Measurements from ENCODE around the gene NOL4L. TPM values are rescaled to one million over a fixed set of nuclear protein-coding genes. Genes with fewer than 3 reads are reported as not detected.
A peak's percentile ranks its signal among the peaks of the same experiment; 100 is the strongest.

Gene NOL4L
- total RNA-seq, 2 donors from 2014 or later: 39.6 to 50.7 TPM

- Mint-ChIP-seq H3K4me3 (no peak overlapping the region), H3K4me1 (peaks cover 18% of the 10 kb centered on the region), H3K36me3 (ENCODE audit: low read depth) (no peaks in the 10 kb centered on the region), H3K27me3 (ENCODE audit: insufficient read depth) (peaks cover 14% of the 10 kb centered on the region), H3K27ac (no peak overlapping the region), H3K9me3 (no peaks in the 10 kb centered on the region)
- Histone ChIP-seq H3K27me3 (ENCODE audit: control insufficient read depth, insufficient read depth, low read length, poor library complexity, severe bottlenecking) (no peaks in the 10 kb centered on the region), H3K9ac (ENCODE audit: extremely low read depth, low read length, poor library complexity, severe bottlenecking) (no peak overlapping the region), H3K27ac (ENCODE audit: low read depth, low read length) (peak overlapping the region; percentile 92), H3K9me3 (ENCODE audit: control insufficient read depth, low read length) (no peaks in the 10 kb centered on the region), H3K4me3 (ENCODE audit: low read length) (no peak overlapping the region), H3K4me1 (ENCODE audit: control insufficient read depth, insufficient read depth, low read length) (no peaks in the 10 kb centered on the region), H3K36me3 (ENCODE audit: control insufficient read depth, insufficient read depth, low read length) (no peaks in the 10 kb centered on the region)
- DNase-seq: no peak
- WGBS, 2 experiments (ENCODE audit: insufficient coverage in 1 of 2, insufficient read length in 1 of 2): 77 to 84% methylated on average over 3 to 4 of the region's 4 CpGs
- TF ChIP-seq, protein P1, sequence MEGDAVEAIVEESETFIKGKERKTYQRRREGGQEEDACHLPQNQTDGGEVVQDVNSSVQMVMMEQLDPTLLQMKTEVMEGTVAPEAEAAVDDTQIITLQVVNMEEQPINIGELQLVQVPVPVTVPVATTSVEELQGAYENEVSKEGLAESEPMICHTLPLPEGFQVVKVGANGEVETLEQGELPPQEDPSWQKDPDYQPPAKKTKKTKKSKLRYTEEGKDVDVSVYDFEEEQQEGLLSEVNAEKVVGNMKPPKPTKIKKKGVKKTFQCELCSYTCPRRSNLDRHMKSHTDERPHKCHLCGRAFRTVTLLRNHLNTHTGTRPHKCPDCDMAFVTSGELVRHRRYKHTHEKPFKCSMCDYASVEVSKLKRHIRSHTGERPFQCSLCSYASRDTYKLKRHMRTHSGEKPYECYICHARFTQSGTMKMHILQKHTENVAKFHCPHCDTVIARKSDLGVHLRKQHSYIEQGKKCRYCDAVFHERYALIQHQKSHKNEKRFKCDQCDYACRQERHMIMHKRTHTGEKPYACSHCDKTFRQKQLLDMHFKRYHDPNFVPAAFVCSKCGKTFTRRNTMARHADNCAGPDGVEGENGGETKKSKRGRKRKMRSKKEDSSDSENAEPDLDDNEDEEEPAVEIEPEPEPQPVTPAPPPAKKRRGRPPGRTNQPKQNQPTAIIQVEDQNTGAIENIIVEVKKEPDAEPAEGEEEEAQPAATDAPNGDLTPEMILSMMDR (conservative IDR thresholded peaks at IDR 0.05): no peak
Observed at GRCh38 chr20:32526541-32526940, 58.6 kb downstream of the NOL4L start.

- Mint-ChIP-seq H3K4me3 (no peak overlapping the region), H3K36me3 (ENCODE audit: low read depth) (no peaks in the 10 kb centered on the region), H3K9me3 (no peaks in the 10 kb centered on the region), H3K4me1 (peaks cover 18% of the 10 kb centered on the region), H3K27ac (no peak overlapping the region), H3K27me3 (ENCODE audit: insufficient read depth) (peaks cover 14% of the 10 kb centered on the region)
- Histone ChIP-seq H3K4me3 (ENCODE audit: low read length) (no peak overlapping the region), H3K9ac (ENCODE audit: extremely low read depth, low read length, poor library complexity, severe bottlenecking) (no peak overlapping the region), H3K36me3 (ENCODE audit: control insufficient read depth, insufficient read depth, low read length) (no peaks in the 10 kb centered on the region), H3K9me3 (ENCODE audit: control insufficient read depth, low read length) (no peaks in the 10 kb centered on the region), H3K27ac (ENCODE audit: low read depth, low read length) (no peak overlapping the region), H3K4me1 (ENCODE audit: control insufficient read depth, insufficient read depth, low read length) (no peaks in the 10 kb centered on the region), H3K27me3 (ENCODE audit: control insufficient read depth, insufficient read depth, low read length, poor library complexity, severe bottlenecking) (no peaks in the 10 kb centered on the region)
- no peak for DNase-seq
- 89 to 95% methylated on average over 1 to 3 of the region's 4 CpGs for WGBS, 2 experiments (ENCODE audit: insufficient coverage in 1 of 2, insufficient read length in 1 of 2)
- TF ChIP-seq, protein P1 (conservative IDR thresholded peaks at IDR 0.05): no peak
Observed at GRCh38 chr20:32526125-32526524, 59.0 kb downstream of the NOL4L start.

GRCh38 chr20:32524829-32525501 lies 60.2 kb downstream of the NOL4L start:
- Mint-ChIP-seq H3K9me3 (no peaks in the 10 kb centered on the region), H3K36me3 (ENCODE audit: low read depth) (no peaks in the 10 kb centered on the region), H3K4me3 (no peak overlapping the region), H3K4me1 (peaks cover 18% of the 10 kb centered on the region), H3K27me3 (ENCODE audit: insufficient read depth) (peaks cover 14% of the 10 kb centered on the region), H3K27ac (no peak overlapping the region)
- Histone ChIP-seq H3K9me3 (ENCODE audit: control insufficient read depth, low read length) (no peaks in the 10 kb centered on the region), H3K9ac (ENCODE audit: extremely low read depth, low read length, poor library complexity, severe bottlenecking) (no peak overlapping the region), H3K27ac (ENCODE audit: low read depth, low read length) (no peak overlapping the region), H3K36me3 (ENCODE audit: control insufficient read depth, insufficient read depth, low read length) (no peaks in the 10 kb centered on the region), H3K4me1 (ENCODE audit: control insufficient read depth, insufficient read depth, low read length) (no peaks in the 10 kb centered on the region), H3K4me3 (ENCODE audit: low read length) (no peak overlapping the region), H3K27me3 (ENCODE audit: control insufficient read depth, insufficient read depth, low read length, poor library complexity, severe bottlenecking) (no peaks in the 10 kb centered on the region)
- TF ChIP-seq, protein P1 (conservative IDR thresholded peaks at IDR 0.05): no peak
- DNase-seq: peak; percentile 43
- 88 to 89% methylated on average over 5 to 13 of the region's 13 CpGs for WGBS, 2 experiments (ENCODE audit: insufficient coverage in 1 of 2, insufficient read length in 1 of 2)

Data from endodermal cell (in vitro differentiated cells).